PC-9 (cell line): ENCODE measurements around the gene THSD1.

Experiments used
- CTCF ChIP-seq: fragments of 200-600 bp; sonication (generic); conservative IDR thresholded peaks from 2 replicates; pipeline ENCODE4 v1.6.1; 2017; ENCODE audit warnings: mixed run types, antibody characterized with exemption, mild to moderate bottlenecking, moderate library complexity
- EZH2 ChIP-seq: fragments of 200-600 bp; sonication (generic); IDR thresholded peaks from 2 replicates; pipeline ENCODE4 v1.8.0; 2017; ENCODE audit warnings: antibody characterized with exemption, low read depth

GRCh38 chr13:52395704-52396103, 10.3 kb downstream of the THSD1 start:
- TF ChIP-seq CTCF (no peak), EZH2 (no peak)
